Esophagus muscularis mucosa (tissue), 4 donors: ENCODE results near the gene BST1. TPM values are rescaled to one million over a fixed set of nuclear protein-coding genes. Genes with fewer than 3 reads are reported as not detected.
A peak's percentile ranks its signal among the peaks of the same experiment; 100 is the strongest.

ENCODE experiments used
- DNase-seq: peaks from one replicate; pipeline ENCODE4 v3.0.0-alpha.2; 2017; ENCODE audit errors: extremely low spot score
- H3K27ac ChIP-seq, 4 donors: fragments of 200-600 bp; sonication (generic); replicated peaks in 1 of 4; 1 replicate in 3 of 4; 2 replicates in 1 of 4; pipeline ENCODE4 v1.5.1; 2016 to 2019; ENCODE audit warnings: mild to moderate bottlenecking in 1 of 4
- H3K27me3 ChIP-seq, 4 donors: fragments of 200-600 bp; sonication (generic); one replicate each; pipeline versions ENCODE4 v1.5.1 to v1.6.0; 2016 to 2019
- H3K36me3 ChIP-seq, 4 donors: fragments of 200-600 bp; sonication (generic); one replicate each; pipeline ENCODE4 v1.5.1; 2016 to 2019
- H3K4me1 ChIP-seq, 4 donors: fragments of 200-600 bp; sonication (generic); one replicate each; pipeline ENCODE4 v1.5.1; 2016 to 2019
- H3K4me3 ChIP-seq, 4 donors: fragments of 200-600 bp; sonication (generic); 1 replicate in 2 of 4; 2 replicates in 2 of 4; pipeline ENCODE4 v1.5.1; 2016 to 2019; ENCODE audit warnings: mild to moderate bottlenecking in 4 of 4, moderate library complexity in 1 of 4
- H3K9me3 ChIP-seq, 4 donors: fragments of 200-600 bp; sonication (generic); 1 replicate in 3 of 4; 2 replicates in 1 of 4; pipeline ENCODE4 v1.5.1; 2016 to 2019
- CTCF ChIP-seq, 3 experiments: fragments of 200-600 bp in 2 of 3; fragments of 450-650 bp in 1 of 3; sonication (generic) in 2 of 3; IDR thresholded peaks; one replicate each; pipeline ENCODE4 v1.5.1; 2017 to 2019; ENCODE audit warnings: antibody characterized with exemption in 3 of 3, mild to moderate bottlenecking in 2 of 3, moderate library complexity in 1 of 3
- EP300 ChIP-seq: sonication (generic); formaldehyde crosslinking; IDR thresholded peaks from one replicate; pipeline ENCODE4 v1.6.1; 2017; ENCODE audit warnings: antibody characterized with exemption
- POLR2A ChIP-seq: fragments of 450-650 bp; IDR thresholded peaks from one replicate; pipeline ENCODE4 v1.6.1; 2017; ENCODE audit warnings: antibody characterized with exemption, moderate library complexity, mild to moderate bottlenecking, low read depth
- POLR2AphosphoS5 ChIP-seq, 2 donors: sonication (generic); formaldehyde crosslinking; IDR thresholded peaks; one replicate each; pipeline ENCODE4 v1.6.1; 2017; ENCODE audit warnings: antibody characterized with exemption in 2 of 2
- WGBS: methylation state at CpG from one replicate; pipeline ENCODE4 v1.1.5; 2018; 5-methylcytosine and 5-hydroxymethylcytosine counted together
- intact Hi-C: fragments of 100-400 bp; cut with DNase I; formaldehyde crosslinking; loops from one replicate; pipeline ENCODE4 v1.15.1; 2023
- total RNA-seq, 4 donors: library from RNA; depleted of rRNA; stranded (reverse); fragments of >200 nt; gene quantifications; one replicate each; pipeline versions ENCODE4 v1.1.0 to v1.2.1, GENCODE V29; 2016

The BST1 gene
- total RNA-seq, 4 donors from 2014 or later = 2.5 to 6.0 (median 4.3) TPM

GRCh38 chr4:15677507-15677988 is 25.3 kb upstream of the BST1 start:
- peaks cover 6 to 11% (median 10%) of the 10 kb centered on the region in 4 donors for H3K4me1 ChIP-seq
- no peak for DNase-seq
- H3K27me3 ChIP-seq = no peaks in the 10 kb centered on the region
- TF ChIP-seq CTCF (IDR thresholded peaks at IDR 0.05) (no peak), POLR2AphosphoS5 (IDR thresholded peaks at IDR 0.05) (no peak), EP300 (no peak), POLR2A (no peak)
- H3K27ac ChIP-seq = no peak overlapping the region
- no peak overlapping the region for H3K4me3 ChIP-seq
- no peaks in the 10 kb centered on the region for H3K36me3 ChIP-seq
- no peaks in the 10 kb centered on the region for H3K9me3 ChIP-seq
- intact Hi-C loops = no loop called here
- WGBS = 100% methylated on average over 2 of the region's 2 CpGs

- Histone ChIP-seq H3K27ac (peak overlapping the region; percentile 87 to 93 (median 92)), H3K27me3 (no peaks in the 10 kb centered on the region), H3K4me3 (peak overlapping the region; percentile 66 to 76 (median 74)), H3K9me3 (no peaks in the 10 kb centered on the region), H3K4me1 (peaks cover 14 to 33% (median 31%) of the 10 kb centered on the region in 4 donors), H3K36me3 (peaks cover 0 to 4% (median under 1%) of the 10 kb centered on the region in 4 donors)
- 2% methylated on average over 10 of the region's 14 CpGs for WGBS
- TF ChIP-seq CTCF (IDR thresholded peaks at IDR 0.05) = no peak
- no peak for TF ChIP-seq EP300
- no peak for TF ChIP-seq POLR2AphosphoS5 (IDR thresholded peaks at IDR 0.05)
- no peak for TF ChIP-seq POLR2A
- DNase-seq = no peak
- intact Hi-C loops = no loop called here
Observed at GRCh38 chr4:15681067-15681371, 21.8 kb upstream of the BST1 start.

GRCh38 chr4:15681372-15682241 is 21.3 kb upstream of the BST1 start, which contains the start of gene FAM200B:
Gene FAM200B (plus strand): TSS chr4:15681827. CDS start chr4:15686978, 5,151 bp downstream.
- no peaks in the 10 kb centered on the region for H3K9me3 ChIP-seq
- WGBS = under 1% methylated on average over 39 of the region's 56 CpGs
- intact Hi-C loops = no loop called here
- peak within 1 kb of the TSS; percentile 66 to 76 (median 74) for H3K4me3 ChIP-seq
- H3K4me1 ChIP-seq = peaks cover 14 to 33% (median 31%) of the 10 kb centered on the region in 4 donors
- H3K27me3 ChIP-seq = no peaks in the 10 kb centered on the region
- DNase-seq = peak; percentile 99
- peaks cover 0 to 10% (median 5%) of the 10 kb centered on the region in 4 donors for H3K36me3 ChIP-seq
- H3K27ac ChIP-seq = peak within 1 kb of the TSS; percentile 87 to 93 (median 92)
- TF ChIP-seq EP300 (no peak), CTCF (IDR thresholded peaks at IDR 0.05) (peak in 2 of 3 experiments; percentile 20 to 42), POLR2A (peak; percentile 77), POLR2AphosphoS5 (IDR thresholded peaks at IDR 0.05) (peak; percentile 94 to 95)

- no peak for TF ChIP-seq EP300
- TF ChIP-seq POLR2AphosphoS5 (IDR thresholded peaks at IDR 0.05) = no peak
- TF ChIP-seq POLR2A = no peak
- TF ChIP-seq CTCF (IDR thresholded peaks at IDR 0.05) = no peak
- 36% methylated on average over 6 of the region's 6 CpGs for WGBS
- intact Hi-C loops = no loop called here
Observed at GRCh38 chr4:15682242-15683142, 20.4 kb upstream of the BST1 start.

More at GRCh38 chr4:15682242-15683142, 20.4 kb upstream of the BST1 start:
- peak overlapping the region; percentile 87 to 93 (median 92) for H3K27ac ChIP-seq
- no peaks in the 10 kb centered on the region for H3K9me3 ChIP-seq
- H3K27me3 ChIP-seq = no peaks in the 10 kb centered on the region
- peaks cover 0 to 18% (median 12%) of the 10 kb centered on the region in 4 donors for H3K36me3 ChIP-seq
- H3K4me1 ChIP-seq = peaks cover 14 to 33% (median 31%) of the 10 kb centered on the region in 4 donors
- H3K4me3 ChIP-seq = peak overlapping the region; percentile 66 to 76 (median 74)
- no peak for DNase-seq
